Endothelial cell of umbilical vein (primary cell): ENCODE results near the gene DAP. TPM values are rescaled to one million over a fixed set of nuclear protein-coding genes. Genes with fewer than 3 reads are reported as not detected.

Experiments
- BruUV-seq: library from RNA; stranded (reverse); fragments of 400-500 nt; replicated peaks from 2 replicates; lab custom pipeline; 2021; lab: Mats Ljungman, UMichigan
- CTCF ChIA-PET: fragments of 300-600, 350-600 bp; sonication (Branson Sonifier 250); formaldehyde crosslinking; loops from one replicate; lab custom pipeline; 2021; ENCODE audit warnings: antibody characterized with exemption, inconsistent platforms; lab: Charles Lee
- POLR2A ChIA-PET: fragments of 300-600, 350-600 bp; sonication (Branson Sonifier 250); formaldehyde crosslinking; loops from one replicate; lab custom pipeline; 2021; ENCODE audit warnings: antibody characterized with exemption, inconsistent platforms; lab: Charles Lee
- DNase-seq: peaks from one replicate; pipeline ENCODE4 v3.0.0-alpha.2; 2011; ENCODE audit warnings: low read depth, low spot score
- FAIRE-seq: peaks from 2 replicates; lab custom pipeline; 2011; peaks lifted over from hg19 to GRCh38; lab: Jason Lieb, UNC
- H2AFZ ChIP-seq: 2 replicates; pipeline ENCODE4 v1.6.0; 2012; ENCODE audit warnings: low read depth, low read length, control low read depth, inconsistent platforms
- H3K27ac ChIP-seq: 2 replicates; pipeline ENCODE4 v1.5.1; 2011; ENCODE audit warnings: low read depth, mild to moderate bottlenecking, control low read depth, low read length, moderate library complexity; ENCODE audit not compliant: insufficient read depth
- H3K27me3 ChIP-seq, 2 experiments: 2 replicates each; pipeline versions ENCODE4 v1.6.0 to v1.6.1; 2011; ENCODE audit warnings: low read length in 2 of 2, mixed read lengths in 1 of 2; ENCODE audit not compliant: control insufficient read depth in 2 of 2, insufficient read depth in 2 of 2
- H3K36me3 ChIP-seq, 2 experiments: 2 replicates in 1 of 2; 3 replicates in 1 of 2; pipeline ENCODE4 v1.5.1; 2011; ENCODE audit warnings: low read length in 2 of 2, mild to moderate bottlenecking in 1 of 2, moderate library complexity in 1 of 2; ENCODE audit not compliant: control insufficient read depth in 2 of 2, insufficient read depth in 2 of 2; ENCODE audit errors: extremely low read depth in 1 of 2
- H3K4me1 ChIP-seq: 3 replicates; pipeline ENCODE4 v1.5.1; 2011; ENCODE audit warnings: mild to moderate bottlenecking, low read length; ENCODE audit not compliant: control insufficient read depth, insufficient read depth; ENCODE audit errors: extremely low read depth
- H3K4me2 ChIP-seq: 2 replicates; pipeline ENCODE4 v1.6.1; 2011; ENCODE audit warnings: low read length, control low read depth, mixed read lengths; ENCODE audit not compliant: insufficient read depth
- H3K4me3 ChIP-seq, 3 experiments: fragments of 200-600 bp in 1 of 3; sonication (generic), shearing (Covaris generic) in 1 of 3; replicated peaks in 1 of 3; 2 replicates each; pipeline ENCODE4 v1.5.1; 2011 to 2016; ENCODE audit warnings: control low read depth in 3 of 3, low read length in 3 of 3, mild to moderate bottlenecking in 2 of 3, inconsistent platforms in 1 of 3, low read depth in 1 of 3, moderate library complexity in 1 of 3; ENCODE audit not compliant: insufficient read depth in 1 of 3
- H3K79me2 ChIP-seq: 2 replicates; pipeline ENCODE4 v1.6.0; 2012; ENCODE audit warnings: low read length, inconsistent platforms; ENCODE audit not compliant: control insufficient read depth, insufficient read depth
- H3K9ac ChIP-seq: replicated peaks from 2 replicates; pipeline ENCODE3; 2011; ENCODE audit warnings: low read length, control low read depth; ENCODE audit not compliant: insufficient read depth; ENCODE audit errors: extremely low read depth
- H3K9me1 ChIP-seq: replicated peaks from 3 replicates; pipeline ENCODE4 v1.6.0; 2011; ENCODE audit warnings: mild to moderate bottlenecking, low read length; ENCODE audit not compliant: control insufficient read depth, insufficient read depth; ENCODE audit errors: extremely low read depth
- H3K9me3 ChIP-seq: replicated peaks from 2 replicates; pipeline ENCODE4 v1.5.1; 2012; ENCODE audit warnings: low read length, inconsistent platforms; ENCODE audit not compliant: control insufficient read depth, insufficient read depth
- H4K20me1 ChIP-seq: replicated peaks from 2 replicates; pipeline ENCODE3; 2011; ENCODE audit warnings: mild to moderate bottlenecking, low read length; ENCODE audit not compliant: control insufficient read depth, insufficient read depth; ENCODE audit errors: extremely low read depth
- CTCF ChIP-seq, 2 donors: IDR thresholded peaks; 1 replicate in 1 of 2; 2 replicates in 1 of 2; pipeline ENCODE4 v1.5.1; 2011; ENCODE audit warnings: low read length in 2 of 2, mild to moderate bottlenecking in 2 of 2, moderate library complexity in 2 of 2, control low read depth in 1 of 2, inconsistent platforms in 1 of 2, low read depth in 1 of 2; ENCODE audit not compliant: insufficient read depth in 1 of 2; ENCODE audit errors: extremely low read depth in 1 of 2
- EZH2 ChIP-seq: IDR thresholded peaks from 2 replicates; pipeline ENCODE4 v1.6.1; 2012; ENCODE audit warnings: borderline replicate concordance, low read depth, mild to moderate bottlenecking, moderate library complexity, low read length, inconsistent platforms; ENCODE audit not compliant: severe bottlenecking
- FOS ChIP-seq: IDR thresholded peaks from 2 replicates; pipeline ENCODE4 v1.6.1; 2011; ENCODE audit warnings: mild to moderate bottlenecking, low read length, moderate library complexity, borderline replicate concordance; ENCODE audit not compliant: insufficient read depth
- GATA2 ChIP-seq: IDR thresholded peaks from 2 replicates; pipeline ENCODE4 v1.7.0; 2011; ENCODE audit warnings: low read depth, mild to moderate bottlenecking, moderate library complexity, mixed read lengths, low read length; ENCODE audit not compliant: insufficient read length, insufficient read depth
- JUN ChIP-seq: IDR thresholded peaks from 2 replicates; pipeline ENCODE4 v1.6.1; 2011; ENCODE audit warnings: borderline replicate concordance, low read depth; ENCODE audit not compliant: insufficient read length, insufficient read depth
- MAX ChIP-seq: IDR thresholded peaks from 2 replicates; pipeline ENCODE4 v1.6.1; 2011; ENCODE audit not compliant: insufficient read depth, insufficient read length
- MYC ChIP-seq: IDR thresholded peaks from one replicate; pipeline ENCODE4 v1.6.1; 2011; ENCODE audit warnings: mild to moderate bottlenecking, low read depth, low read length
- POLR2A ChIP-seq: IDR thresholded peaks from 2 replicates; pipeline ENCODE4 v1.6.1; 2012; ENCODE audit warnings: low read depth, mild to moderate bottlenecking, control low read depth, low read length
- POLR2AphosphoS5 ChIP-seq: IDR thresholded peaks from 2 replicates; pipeline ENCODE4 v1.6.1; 2012; ENCODE audit warnings: low read depth, mild to moderate bottlenecking, control low read depth, low read length, moderate library complexity; ENCODE audit not compliant: insufficient read depth
- dilution Hi-C: fragments of 300-500 bp; cut with MboI; formaldehyde crosslinking; loops from one replicate; pipeline ENCODE4 v1.15.0; 2019; ENCODE audit warnings: low sequenced_read_pairs; ENCODE audit not compliant: extremely low pct_ligation_motif_present
- intact Hi-C: fragments of 100-400 bp; cut with micrococcal nuclease; formaldehyde crosslinking; loops from one replicate; pipeline ENCODE4 v1.10.0; 2022
- polyA plus RNA-seq, 4 experiments: library from polyadenylated mRNA; depleted of rRNA in 3 of 4; stranded (reverse) in 3 of 4; unstranded in 1 of 4; fragments of >200 nt; gene quantifications; 2 replicates each; pipeline versions ENCODE4 v1.2.1 to v1.2.3, GENCODE V29; 2011 to 2012; ENCODE audit warnings: missing spikeins in 1 of 4
- total RNA-seq: library from RNA; stranded (reverse); gene quantifications from 2 replicates; pipeline ENCODE4 v1.2.3, GENCODE V29; 2021

DAP gene
- total and polyA plus RNA-seq, 2 donors (not counting 3 experiments of a cell fraction or from before 2014, with no cell fraction given), result 79.8 to 188 TPM

GRCh38 chr5:10724781-10725507 is 36.1 kb downstream of the DAP start:
- H3K4me2 ChIP-seq, result peak overlapping the region; percentile 44
- BruUV-seq, result no TSS peak
- no peaks in the 10 kb centered on the region for H4K20me1 ChIP-seq
- no peak overlapping the region for H2AFZ ChIP-seq
- ChIA-PET CTCF (interaction anchor here (0.7 to 4.6 kb wide), 24 partner anchors 8 to 277 kb away, joined by 3 to 64 read pairs (median 4); partner anchors contain the start of gene DAP), POLR2A (interaction anchor here (1.1 to 1.3 kb wide), 2 partner anchors 9 to 26 kb away, joined by 3 to 4 read pairs; no protein-coding TSS in a partner anchor)
- H3K9me1 ChIP-seq, result no peaks in the 10 kb centered on the region
- peak overlapping the region; percentile 37 for H3K9ac ChIP-seq
- intact Hi-C loops, result loop anchor here (1.0 kb wide), 3 partner anchors 9 to 35 kb away; no protein-coding TSS in a partner anchor
- peak; percentile 97 for FAIRE-seq
- H3K36me3 ChIP-seq, result peaks cover 0 to 1% of the 10 kb centered on the region in 2 experiments
- peak overlapping the region; percentile 81 for H3K27ac ChIP-seq
- H3K4me3 ChIP-seq, result peak overlapping the region in 1 of 3 experiments; percentile 21
- peaks cover 53% of the 10 kb centered on the region for H3K4me1 ChIP-seq
- H3K27me3 ChIP-seq, result no peaks in the 10 kb centered on the region
- peaks cover 43% of the 10 kb centered on the region for H3K79me2 ChIP-seq
- dilution Hi-C loops, result no loop called here
- TF ChIP-seq POLR2AphosphoS5 (peak; percentile 45), POLR2A (peak; percentile 47), FOS (peak; percentile 85), EZH2 (no peak), CTCF (IDR thresholded peaks at IDR 0.05; ENCODE audit: extremely low read depth in 1 of 2, insufficient read depth in 1 of 2, low read depth in 1 of 2, low read length in 2 of 2) (peak; percentile 60 to 81), MYC (no peak), GATA2 (peak; percentile 77), MAX (no peak), JUN (peak; percentile 96)
- DNase-seq, result peak; percentile 97
- no peaks in the 10 kb centered on the region for H3K9me3 ChIP-seq
